ENCODE data around the gene CPT1A.
"Not testable (repeated sequence)": the region's sequence is repeated elsewhere in the genome, so short reads cannot be mapped to it uniquely, and the experiment has no call there.

The CPT1A gene

GRCh38 chr11:68859123-68859522 lies 17.4 kb upstream of the CPT1A start:
- Histone ChIP-seq H3K27me3 (peaks cover 28 to 41% (median 36%) of the 10 kb centered on the region in 11 experiments), H3K36me3 (peaks cover 0 to 6% (median 4%) of the 10 kb centered on the region in 11 experiments; a peak in 4 of 22 replicates), H4K20me1 (peaks cover 0 to 16% (median 5%) of the 10 kb centered on the region in 11 experiments; a peak in 8 of 22 replicates), H3K9ac (no peak overlapping the region), H3K4me3 (no peak overlapping the region), H3K27ac (no peak overlapping the region), H3K4me1 (peaks cover 0 to 13% (median 9%) of the 10 kb centered on the region in 10 experiments; a peak in 15 of 20 replicates), H3K9me3 (replicated peaks in 1 of 11) (peaks cover 20 to 46% (median 32%) of the 10 kb centered on the region in 11 experiments), H3K4me2 (no peak overlapping the region)
- no peak for TF ChIP-seq Cebpa-rat (IDR thresholded peaks at IDR 0.05)

- no peaks in the 10 kb centered on the region for H3K36me3 ChIP-seq
- no peak overlapping the region for H3K27ac ChIP-seq
- TF ChIP-seq Cebpa-rat (IDR thresholded peaks at IDR 0.05): no peak
- H3K4me3 ChIP-seq: no peak overlapping the region
- H3K9me3 ChIP-seq (replicated peaks in 1 of 11): peaks cover 5 to 26% (median 14%) of the 10 kb centered on the region in 11 experiments; a peak in 14 of 22 replicates
- H3K4me1 ChIP-seq: peaks cover 0 to 13% (median 9%) of the 10 kb centered on the region in 10 experiments; a peak in 15 of 20 replicates
- H3K4me2 ChIP-seq: no peak overlapping the region
- peaks cover 45 to 61% (median 56%) of the 10 kb centered on the region in 11 experiments for H3K27me3 ChIP-seq
- H3K9ac ChIP-seq: no peak overlapping the region
- H4K20me1 ChIP-seq: peaks cover 0 to 16% (median 5%) of the 10 kb centered on the region in 11 experiments; a peak in 8 of 22 replicates
Measured at GRCh38 chr11:68857037-68857586, 15.4 kb upstream of the CPT1A start.

GRCh38 chr11:68856425-68857030 lies 14.8 kb upstream of the CPT1A start:
- not testable (repeated sequence) for H3K9ac ChIP-seq, H3K27ac ChIP-seq, H3K4me3 ChIP-seq, H3K4me2 ChIP-seq, H3K36me3 ChIP-seq
- Histone ChIP-seq H3K27me3 (peaks cover 45 to 64% (median 59%) of the 10 kb centered on the region in 11 experiments), H3K4me1 (peaks cover 0 to 13% (median 9%) of the 10 kb centered on the region in 10 experiments; a peak in 15 of 20 replicates), H4K20me1 (peaks cover 0 to 16% (median 5%) of the 10 kb centered on the region in 11 experiments; a peak in 8 of 22 replicates), H3K9me3 (replicated peaks in 1 of 11) (peaks cover 5 to 26% (median 14%) of the 10 kb centered on the region in 11 experiments; a peak in 14 of 22 replicates)

GRCh38 chr11:68855205-68855981 lies 13.7 kb upstream of the CPT1A start:
- H3K36me3 ChIP-seq: no peaks in the 10 kb centered on the region
- H3K4me2 ChIP-seq: peak overlapping the region; percentile 66 to 95 (median 83)
- no peak for TF ChIP-seq Cebpa-rat (IDR thresholded peaks at IDR 0.05)
- H3K4me1 ChIP-seq: peaks cover 0 to 13% (median 9%) of the 10 kb centered on the region in 10 experiments; a peak in 15 of 20 replicates
- H3K27me3 ChIP-seq: peaks cover 45 to 64% (median 59%) of the 10 kb centered on the region in 11 experiments
- peaks cover 1 to 15% (median 11%) of the 10 kb centered on the region in 11 experiments; a peak in 13 of 22 replicates for H3K9me3 ChIP-seq (replicated peaks in 1 of 11)
- peaks cover 0 to 16% (median 5%) of the 10 kb centered on the region in 11 experiments; a peak in 8 of 22 replicates for H4K20me1 ChIP-seq
- H3K9ac ChIP-seq: peak overlapping the region in 7 of 11 experiments; percentile 37 to 55 (median 48); a peak in 9 of 22 replicates
- peak overlapping the region; percentile 39 to 71 (median 54); a peak in 19 of 20 replicates for H3K4me3 ChIP-seq
- no peak overlapping the region for H3K27ac ChIP-seq

GRCh38 chr11:68854273-68854958 lies 12.7 kb upstream of the CPT1A start:
- H3K36me3 ChIP-seq: no peaks in the 10 kb centered on the region
- peaks cover 0 to 9% (median 5%) of the 10 kb centered on the region in 11 experiments; a peak in 8 of 22 replicates for H3K9me3 ChIP-seq (replicated peaks in 1 of 11)
- no peak overlapping the region for H3K27ac ChIP-seq
- peaks cover 0 to 13% (median 9%) of the 10 kb centered on the region in 10 experiments; a peak in 15 of 20 replicates for H3K4me1 ChIP-seq
- peaks cover 45 to 64% (median 59%) of the 10 kb centered on the region in 11 experiments for H3K27me3 ChIP-seq
- no peak for TF ChIP-seq Cebpa-rat (IDR thresholded peaks at IDR 0.05)
- H4K20me1 ChIP-seq: peaks cover 0 to 16% (median 5%) of the 10 kb centered on the region in 11 experiments; a peak in 8 of 22 replicates
- no peak overlapping the region for H3K9ac ChIP-seq
- peak overlapping the region in 7 of 11 experiments; percentile 79 to 90 (median 84); a peak in 12 of 22 replicates for H3K4me2 ChIP-seq
- H3K4me3 ChIP-seq: peak overlapping the region in 4 of 10 experiments; percentile 53 to 71 (median 61); a peak in 7 of 20 replicates

- no peak overlapping the region for H3K27ac ChIP-seq
- peaks cover 0 to 4% (median 0%) of the 10 kb centered on the region in 11 experiments; a peak in 1 of 22 replicates for H3K9me3 ChIP-seq (replicated peaks in 1 of 11)
- peaks cover 0 to 13% (median 9%) of the 10 kb centered on the region in 10 experiments; a peak in 15 of 20 replicates for H3K4me1 ChIP-seq
- peaks cover 45 to 59% (median 53%) of the 10 kb centered on the region in 11 experiments for H3K27me3 ChIP-seq
- H3K9ac ChIP-seq: no peak overlapping the region
- H3K4me2 ChIP-seq: no peak overlapping the region
- H3K4me3 ChIP-seq: no peak overlapping the region
- no peaks in the 10 kb centered on the region for H3K36me3 ChIP-seq
- H4K20me1 ChIP-seq: peaks cover 0 to 16% (median 5%) of the 10 kb centered on the region in 11 experiments; a peak in 8 of 22 replicates
- TF ChIP-seq Cebpa-rat (IDR thresholded peaks at IDR 0.05): no peak
Measured at GRCh38 chr11:68852628-68853027, 10.9 kb upstream of the CPT1A start.

GRCh38 chr11:68848429-68848828 lies 6.7 kb upstream of the CPT1A start:
- H4K20me1 ChIP-seq: no peaks in the 10 kb centered on the region
- H3K27ac ChIP-seq: no peak overlapping the region
- H3K36me3 ChIP-seq: no peaks in the 10 kb centered on the region
- peaks cover 0 to 4% (median 0%) of the 10 kb centered on the region in 11 experiments; a peak in 1 of 22 replicates for H3K9me3 ChIP-seq (replicated peaks in 1 of 11)
- no peak for TF ChIP-seq Cebpa-rat (IDR thresholded peaks at IDR 0.05)
- H3K4me1 ChIP-seq: peaks cover 8 to 22% (median 19%) of the 10 kb centered on the region in 10 experiments
- H3K4me2 ChIP-seq: no peak overlapping the region
- H3K4me3 ChIP-seq: no peak overlapping the region
- H3K27me3 ChIP-seq: peaks cover 10 to 35% (median 16%) of the 10 kb centered on the region in 11 experiments
- no peak overlapping the region for H3K9ac ChIP-seq

GRCh38 chr11:68847395-68847794 lies 5.7 kb upstream of the CPT1A start:
- no peaks in the 10 kb centered on the region for H4K20me1 ChIP-seq
- no peak overlapping the region for H3K9ac ChIP-seq
- H3K36me3 ChIP-seq: no peaks in the 10 kb centered on the region
- TF ChIP-seq Cebpa-rat (IDR thresholded peaks at IDR 0.05): no peak
- H3K27ac ChIP-seq: no peak overlapping the region
- no peak overlapping the region for H3K4me2 ChIP-seq
- peaks cover 17 to 33% (median 27%) of the 10 kb centered on the region in 10 experiments for H3K4me1 ChIP-seq
- peaks cover under 1 to 35% (median 5%) of the 10 kb centered on the region in 11 experiments; a peak in 15 of 22 replicates for H3K27me3 ChIP-seq
- no peak overlapping the region for H3K4me3 ChIP-seq
- H3K9me3 ChIP-seq (replicated peaks in 1 of 11): no peaks in the 10 kb centered on the region
